ENCODE results near the gene RAP1GDS1. TPM values are rescaled to one million over a fixed set of nuclear protein-coding genes. Genes with fewer than 3 reads are reported as not detected.

The RAP1GDS1 gene
- total and polyA plus RNA-seq, 2 of the 13 experiments (the other 11 are each of a cell fraction or from before 2014, with no cell fraction given) = 19.3 to 42.5 TPM

DNA sequence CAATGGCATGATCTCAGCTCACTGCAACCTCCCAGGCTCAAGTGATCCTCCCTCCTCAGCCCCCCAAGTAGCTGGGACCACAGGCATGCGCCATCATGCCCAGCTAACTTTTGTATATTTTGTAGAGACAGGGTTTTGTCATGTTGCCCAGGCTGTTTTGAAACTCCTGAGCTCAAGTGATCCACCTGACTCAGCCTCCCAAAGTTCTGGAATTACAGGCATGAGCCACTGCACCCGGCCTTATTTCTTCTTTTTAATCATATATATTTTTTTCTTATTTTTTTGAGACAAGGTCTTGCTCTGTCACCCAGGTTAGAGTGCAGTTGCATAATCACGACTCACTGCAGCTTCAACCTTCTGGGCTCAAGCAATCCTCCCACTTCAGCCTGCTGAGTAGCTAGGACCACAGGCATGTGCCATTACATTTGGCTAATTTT lies 213.2 kb downstream of the RAP1GDS1 start (continued):
- TF ChIP-seq ZBTB34 (CRISPR knock-in tag; IDR thresholded peaks at IDR 0.05) = no peak

DNA sequence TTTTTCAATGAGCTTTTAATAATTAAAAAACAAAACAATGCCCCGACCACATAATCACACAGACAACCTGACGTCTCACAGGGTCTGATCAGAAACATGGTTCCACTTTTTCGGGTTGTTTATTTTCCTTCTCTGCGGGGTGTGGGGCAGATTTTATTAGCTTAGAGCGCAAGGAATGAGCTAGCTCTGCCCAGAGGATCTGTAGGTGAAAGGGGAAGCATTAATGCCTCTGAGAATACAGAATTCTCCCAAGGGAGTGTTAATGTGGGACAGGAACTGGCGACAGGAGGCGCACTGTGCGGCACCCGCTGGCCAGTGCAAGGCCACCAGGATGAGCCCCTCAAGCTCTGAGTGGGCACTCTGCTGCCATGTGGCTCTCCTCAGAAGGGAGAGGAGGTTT lies 215.7 kb downstream of the RAP1GDS1 start:
- ATAC-seq (no peak), DNase-seq (ENCODE audit: low spot score) (no peak), FAIRE-seq (no peak)
- Histone ChIP-seq H3K4me1 (ENCODE audit: insufficient read depth, low read length) (no peaks in the 10 kb centered on the region), H3K36me3 (replicated peaks in 1 of 2; ENCODE audit: control insufficient read depth in 1 of 2, insufficient read depth in 2 of 2, low read length in 2 of 2) (no peaks in the 10 kb centered on the region), H3K27me3 (ENCODE audit: control insufficient read depth in 1 of 2, insufficient read depth in 2 of 2, low read length in 2 of 2) (peaks cover 0 to 8% of the 10 kb centered on the region in 2 experiments; a peak in 2 of 5 replicates), H3K9ac (ENCODE audit: insufficient read depth, low read depth, low read length) (no peak overlapping the region), H3K4me2 (ENCODE audit: low read depth, low read length) (no peak overlapping the region), H4K20me1 (ENCODE audit: insufficient read depth, low read length) (no peaks in the 10 kb centered on the region), H2AFZ (ENCODE audit: low read length) (no peak overlapping the region), H3K27ac (ENCODE audit: extremely low read length, insufficient read depth, low read length) (no peak overlapping the region), H3K9me3 (ENCODE audit: low read length) (no peaks in the 10 kb centered on the region), H3K4me3 (replicated peaks in 1 of 3; ENCODE audit: insufficient read depth in 1 of 3, low read depth in 2 of 3, low read length in 3 of 3) (no peak overlapping the region), H3K79me2 (ENCODE audit: insufficient read depth, low read length) (no peaks in the 10 kb centered on the region)
- ChIA-PET CTCF (ENCODE audit: low intra/inter-chr PET ratio, low total read pairs) (no interaction called here), POLR2A (no interaction called here)
- TF ChIP-seq TCF12 (IDR thresholded peaks at IDR 0.05) = no peak
- no peak for TF ChIP-seq TCF12 (CRISPR knock-in tag; IDR thresholded peaks at IDR 0.05)
- no peak for TF ChIP-seq ZNF12 (CRISPR knock-in tag; IDR thresholded peaks at IDR 0.05)
- no peak for TF ChIP-seq CSRNP1 (CRISPR knock-in tag; IDR thresholded peaks at IDR 0.05)
- no peak for TF ChIP-seq AGO1 (IDR thresholded peaks at IDR 0.05; ENCODE audit: low read depth, low read length, poor library complexity, severe bottlenecking)
- no peak for TF ChIP-seq ZBTB38 (CRISPR knock-in tag; IDR thresholded peaks at IDR 0.05)
- no peak for TF ChIP-seq NR1H2 (CRISPR knock-in tag; IDR thresholded peaks at IDR 0.05; ENCODE audit: borderline replicate concordance, low read depth)
- no peak for TF ChIP-seq ISX (CRISPR knock-in tag; conservative IDR thresholded peaks at IDR 0.05)
- no peak for TF ChIP-seq ARNTL (CRISPR knock-in tag; IDR thresholded peaks at IDR 0.05)
- no peak for TF ChIP-seq NCOA2 (CRISPR knock-in tag; IDR thresholded peaks at IDR 0.05)
- no peak for TF ChIP-seq ZC3H13 (CRISPR knock-in tag; IDR thresholded peaks at IDR 0.05)
- TF ChIP-seq ATF1 (CRISPR knock-in tag; IDR thresholded peaks at IDR 0.05) = no peak
- no peak for TF ChIP-seq ZNF460 (CRISPR knock-in tag; IDR thresholded peaks at IDR 0.05; ENCODE audit: borderline replicate concordance)
- TF ChIP-seq, protein P1, sequence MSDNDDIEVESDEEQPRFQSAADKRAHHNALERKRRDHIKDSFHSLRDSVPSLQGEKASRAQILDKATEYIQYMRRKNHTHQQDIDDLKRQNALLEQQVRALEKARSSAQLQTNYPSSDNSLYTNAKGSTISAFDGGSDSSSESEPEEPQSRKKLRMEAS (IDR thresholded peaks at IDR 0.05) = no peak
- no peak for TF ChIP-seq ZNF577 (CRISPR knock-in tag; IDR thresholded peaks at IDR 0.05; ENCODE audit: borderline replicate concordance, low read depth)
- TF ChIP-seq ZBTB7B (CRISPR knock-in tag; IDR thresholded peaks at IDR 0.05) = no peak
- TF ChIP-seq MZF1 (CRISPR knock-in tag; IDR thresholded peaks at IDR 0.05; ENCODE audit: borderline replicate concordance) = no peak
- TF ChIP-seq, protein P2, sequence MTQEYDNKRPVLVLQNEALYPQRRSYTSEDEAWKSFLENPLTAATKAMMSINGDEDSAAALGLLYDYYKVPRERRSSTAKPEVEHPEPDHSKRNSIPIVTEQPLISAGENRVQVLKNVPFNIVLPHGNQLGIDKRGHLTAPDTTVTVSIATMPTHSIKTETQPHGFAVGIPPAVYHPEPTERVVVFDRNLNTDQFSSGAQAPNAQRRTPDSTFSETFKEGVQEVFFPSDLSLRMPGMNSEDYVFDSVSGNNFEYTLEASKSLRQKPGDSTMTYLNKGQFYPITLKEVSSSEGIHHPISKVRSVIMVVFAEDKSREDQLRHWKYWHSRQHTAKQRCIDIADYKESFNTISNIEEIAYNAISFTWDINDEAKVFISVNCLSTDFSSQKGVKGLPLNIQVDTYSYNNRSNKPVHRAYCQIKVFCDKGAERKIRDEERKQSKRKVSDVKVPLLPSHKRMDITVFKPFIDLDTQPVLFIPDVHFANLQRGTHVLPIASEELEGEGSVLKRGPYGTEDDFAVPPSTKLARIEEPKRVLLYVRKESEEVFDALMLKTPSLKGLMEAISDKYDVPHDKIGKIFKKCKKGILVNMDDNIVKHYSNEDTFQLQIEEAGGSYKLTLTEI (CRISPR knock-in tag; conservative IDR thresholded peaks at IDR 0.05) = no peak
- 25% methylated on average over 6 of the region's 9 CpGs for WGBS (ENCODE audit: low lambda C conversion rate)
- intact Hi-C loops (cut with micrococcal nuclease; ENCODE audit: unreplicated experiment) (no loop called here), in situ Hi-C loops (cut with HindIII; ENCODE audit: extremely low pct_ligation_motif_present, low pct_unique_long_range_greater_than_20kb) (no loop called here)
- BruUV-seq (replicated peaks) = no TSS peak

Measured in HepG2 (cell line).